Thyroid gland (tissue), 4 donors: Measurements from ENCODE around the gene PAIP2.

Experiments
- CTCF ChIP-seq, 6 experiments: fragments of 200-600 bp in 3 of 6; fragments of 450-650 bp in 3 of 6; sonication (generic) in 3 of 6; IDR thresholded peaks; one replicate each; pipeline ENCODE4 v1.5.1; 2016 to 2019; ENCODE audit warnings: antibody characterized with exemption in 6 of 6, mild to moderate bottlenecking in 2 of 6, inconsistent platforms in 1 of 6, moderate library complexity in 1 of 6
- POLR2A ChIP-seq, 2 donors: fragments of 450-650 bp; IDR thresholded peaks; one replicate each; pipeline ENCODE4 v1.6.1; 2017; ENCODE audit warnings: antibody characterized with exemption in 2 of 2, mild to moderate bottlenecking in 2 of 2, moderate library complexity in 1 of 2

- TF ChIP-seq CTCF (IDR thresholded peaks at IDR 0.05) (no peak), POLR2A (IDR thresholded peaks at IDR 0.05) (no peak)
Observed at GRCh38 chr5:139340051-139340450, 1.6 kb upstream of the PAIP2 start.
